ENCODE results near the gene SLC9A5.

SLC9A5 gene

GRCh38 chr16:67256701-67257230, 8.0 kb downstream of the SLC9A5 start:
- DNase-seq (ENCODE audit: low read depth), result no peak

GRCh38 chr16:67257486-67258160, 8.8 kb downstream of the SLC9A5 start:
- DNase-seq (ENCODE audit: low read depth), result no peak

GRCh38 chr16:67258161-67258835, 9.5 kb downstream of the SLC9A5 start:
- no peak for DNase-seq (ENCODE audit: low read depth)

- DNase-seq (ENCODE audit: low read depth), result no peak
Measured at GRCh38 chr16:67259705-67260104, 10.9 kb downstream of the SLC9A5 start.

GRCh38 chr16:67260426-67261063, 11.8 kb downstream of the SLC9A5 start:
- no peak for DNase-seq (ENCODE audit: low read depth)

- no peak for DNase-seq (ENCODE audit: low read depth)
Measured at GRCh38 chr16:67263201-67263600, 14.4 kb downstream of the SLC9A5 start.

GRCh38 chr16:67264277-67264676, 15.5 kb downstream of the SLC9A5 start:
- no peak for DNase-seq (ENCODE audit: low read depth)

GRCh38 chr16:67264866-67265265, 16.1 kb downstream of the SLC9A5 start:
- DNase-seq (ENCODE audit: low read depth), result no peak

- DNase-seq (ENCODE audit: low read depth), result no peak
Measured at GRCh38 chr16:67265834-67266233, 17.1 kb downstream of the SLC9A5 start.

- DNase-seq (ENCODE audit: low read depth), result no peak
Measured at GRCh38 chr16:67268136-67268579, 19.4 kb downstream of the SLC9A5 start.

GRCh38 chr16:67269766-67270165, 21.0 kb downstream of the SLC9A5 start:
- DNase-seq (ENCODE audit: low read depth), result no peak

GRCh38 chr16:67270931-67271338, 22.2 kb downstream of the SLC9A5 start:
- DNase-seq (ENCODE audit: low read depth), result no peak

GRCh38 chr16:67271446-67271845, 22.7 kb downstream of the SLC9A5 start:
- DNase-seq (ENCODE audit: low read depth), result no peak

- no peak for DNase-seq (ENCODE audit: low read depth)
Measured at GRCh38 chr16:67275321-67275720, 26.5 kb downstream of the SLC9A5 start.

GRCh38 chr16:67277294-67277998, 28.7 kb downstream of the SLC9A5 start:
- DNase-seq (ENCODE audit: low read depth), result no peak

- DNase-seq (ENCODE audit: low read depth), result no peak
Measured at GRCh38 chr16:67277999-67278772, 29.4 kb downstream of the SLC9A5 start.

- no peak for DNase-seq (ENCODE audit: low read depth)
Measured at GRCh38 chr16:67278773-67279295, 30.1 kb downstream of the SLC9A5 start.

GRCh38 chr16:67279296-67280089, 30.7 kb downstream of the SLC9A5 start, which contains the start of gene PLEKHG4:
Gene PLEKHG4, plus strand, starts transcription at chr16:67279532. Its CDS starts 513 bp downstream, at chr16:67280045.
- peak; percentile 63 for DNase-seq (ENCODE audit: low read depth)

- DNase-seq (ENCODE audit: low read depth), result no peak
Measured at GRCh38 chr16:67280090-67281015, 31.6 kb downstream of the SLC9A5 start.

All from stimulated activated CD8-positive, alpha-beta memory T cell treated with anti-CD3 and anti-CD28 coated beads, Interleukin-12 subunit alpha, Interleukin-12 subunit beta, amount 100 ng/mL, for 1 hour (primary cell).